DND-41 (cell line): ENCODE measurements around the gene TMIE.

Experiments
- ATAC-seq: fragments of 200-7000 bp; cut with Tn5 transposase; 3 replicates; pipeline ENCODE4 v1.9.1; 2021; ENCODE audit warnings: low read depth; ENCODE audit not compliant: insufficient read depth
- DNase-seq: peaks from one replicate; pipeline ENCODE4 v3.0.0-alpha.2; 2020
- H2AFZ ChIP-seq: 2 replicates; pipeline ENCODE4 v1.6.0; 2012; ENCODE audit warnings: low read depth, low read length
- H3K27ac ChIP-seq: 2 replicates; pipeline ENCODE4 v1.5.1; 2012; ENCODE audit warnings: low read length, inconsistent platforms
- H3K27me3 ChIP-seq: fragments of 200-600 bp; sonication (generic); 2 replicates; pipeline ENCODE4 v1.6.0; 2012; ENCODE audit warnings: low read length, mild to moderate bottlenecking, inconsistent platforms; ENCODE audit not compliant: insufficient read depth, poor library complexity
- H3K36me3 ChIP-seq: 2 replicates; pipeline ENCODE4 v1.5.1; 2012; ENCODE audit warnings: low read length, inconsistent platforms; ENCODE audit not compliant: insufficient read depth
- H3K4me1 ChIP-seq: 2 replicates; pipeline ENCODE4 v1.5.1; 2012; ENCODE audit warnings: mild to moderate bottlenecking, low read length; ENCODE audit not compliant: insufficient read depth
- H3K4me2 ChIP-seq: 2 replicates; pipeline ENCODE4 v1.6.0; 2012; ENCODE audit warnings: mild to moderate bottlenecking, moderate library complexity, low read length, inconsistent platforms; ENCODE audit not compliant: insufficient read depth
- H3K4me3 ChIP-seq, 2 experiments: fragments of 200-600 bp in 1 of 2; shearing (Covaris generic) in 1 of 2; 2 replicates each; pipeline ENCODE4 v1.5.1; 2012 to 2016; ENCODE audit warnings: inconsistent platforms in 2 of 2, low read length in 2 of 2, mild to moderate bottlenecking in 2 of 2, low read depth in 1 of 2, moderate library complexity in 1 of 2
- H3K79me2 ChIP-seq: 2 replicates; pipeline ENCODE4 v1.6.0; 2012; ENCODE audit warnings: low read length, inconsistent platforms; ENCODE audit not compliant: insufficient read depth
- H3K9ac ChIP-seq: 2 replicates; pipeline ENCODE4 v1.6.0; 2012; ENCODE audit warnings: low read depth, mild to moderate bottlenecking, inconsistent platforms, low read length, moderate library complexity
- H3K9me3 ChIP-seq: 2 replicates; pipeline ENCODE4 v1.5.1; 2012; ENCODE audit warnings: low read length, moderate library complexity, mild to moderate bottlenecking, inconsistent platforms; ENCODE audit not compliant: insufficient read depth, severe bottlenecking
- H4K20me1 ChIP-seq: 2 replicates; pipeline ENCODE4 v1.6.0; 2012; ENCODE audit warnings: low read length; ENCODE audit not compliant: insufficient read depth
- CTCF ChIP-seq: IDR thresholded peaks from 2 replicates; pipeline ENCODE4 v1.5.1; 2012; ENCODE audit warnings: borderline replicate concordance, low read length, moderate library complexity, mild to moderate bottlenecking; ENCODE audit not compliant: poor library complexity, severe bottlenecking; ENCODE audit errors: extremely low read depth
- EZH2 ChIP-seq: IDR thresholded peaks from 3 replicates; pipeline ENCODE4 v1.6.1; 2012; ENCODE audit warnings: borderline replicate concordance, low read depth, mild to moderate bottlenecking, moderate library complexity, low read length, inconsistent platforms; ENCODE audit not compliant: severe bottlenecking

Gene TMIE

GRCh38 chr3:46675843-46676567, 25.2 kb upstream of the TMIE start:
- H3K27ac ChIP-seq, result no peak overlapping the region

GRCh38 chr3:46676601-46677410, 24.4 kb upstream of the TMIE start:
- DNase-seq (no peak), ATAC-seq (no peak)
- Histone ChIP-seq H2AFZ (no peak overlapping the region), H3K4me2 (no peak overlapping the region), H3K9ac (no peak overlapping the region), H4K20me1 (no peaks in the 10 kb centered on the region), H3K4me1 (no peaks in the 10 kb centered on the region), H3K36me3 (no peaks in the 10 kb centered on the region), H3K79me2 (no peaks in the 10 kb centered on the region), H3K4me3 (no peak overlapping the region), H3K27me3 (no peaks in the 10 kb centered on the region), H3K9me3 (no peaks in the 10 kb centered on the region), H3K27ac (no peak overlapping the region)
- TF ChIP-seq CTCF (no peak), EZH2 (no peak)

More at GRCh38 chr3:46675843-46676567, 25.2 kb upstream of the TMIE start:
- Histone ChIP-seq H3K36me3 (no peaks in the 10 kb centered on the region), H4K20me1 (no peaks in the 10 kb centered on the region), H3K27me3 (no peaks in the 10 kb centered on the region), H3K79me2 (no peaks in the 10 kb centered on the region), H3K4me1 (no peaks in the 10 kb centered on the region), H3K9ac (no peak overlapping the region), H3K4me3 (no peak overlapping the region), H2AFZ (no peak overlapping the region), H3K9me3 (no peaks in the 10 kb centered on the region), H3K4me2 (no peak overlapping the region)
- no peak for TF ChIP-seq EZH2
- TF ChIP-seq CTCF, result no peak
- ATAC-seq (no peak), DNase-seq (no peak)

GRCh38 chr3:46677411-46677726, 23.8 kb upstream of the TMIE start:
- H2AFZ ChIP-seq, result no peak overlapping the region
- no peaks in the 10 kb centered on the region for H3K79me2 ChIP-seq
- ATAC-seq, result no peak
- no peaks in the 10 kb centered on the region for H3K27me3 ChIP-seq
- H4K20me1 ChIP-seq, result no peaks in the 10 kb centered on the region
- no peak overlapping the region for H3K4me2 ChIP-seq
- H3K4me1 ChIP-seq, result no peaks in the 10 kb centered on the region
- H3K9me3 ChIP-seq, result no peaks in the 10 kb centered on the region
- no peak overlapping the region for H3K4me3 ChIP-seq
- no peak overlapping the region for H3K9ac ChIP-seq
- DNase-seq, result no peak
- no peaks in the 10 kb centered on the region for H3K36me3 ChIP-seq
- TF ChIP-seq EZH2 (no peak), CTCF (no peak)
- H3K27ac ChIP-seq, result no peak overlapping the region
